ENCODE measurements around the gene DLGAP1.

The DLGAP1 gene

DNA sequence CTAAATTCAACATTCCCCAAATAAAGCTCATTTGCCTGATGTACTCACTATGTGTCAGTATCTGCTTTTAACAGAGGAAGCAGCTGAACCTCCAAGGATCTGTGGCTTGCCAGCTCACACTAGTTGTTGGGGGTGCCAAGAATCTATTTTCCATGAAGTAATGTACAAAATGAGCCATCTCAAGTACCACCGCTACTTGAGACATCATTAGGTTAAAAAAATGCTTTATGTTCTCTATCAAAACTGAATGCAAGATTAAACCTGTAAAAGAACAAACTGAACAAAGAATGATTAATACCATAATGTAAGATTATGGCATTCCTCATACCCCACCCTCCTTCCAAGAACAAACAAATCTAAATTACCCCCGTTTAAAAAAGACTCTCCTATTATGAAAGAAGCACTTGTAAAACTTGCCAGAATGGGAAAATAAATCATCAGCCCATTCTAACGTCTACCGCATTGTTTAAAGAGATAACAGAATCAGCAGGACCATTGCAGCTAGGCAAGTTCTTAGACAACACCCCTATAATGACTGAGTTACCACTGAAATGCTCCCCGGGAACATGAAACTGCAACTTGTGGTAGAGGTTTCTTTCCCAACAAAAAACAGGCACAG is 471.6 kb downstream of the DLGAP1 start:
- no peak for DNase-seq

DNA sequence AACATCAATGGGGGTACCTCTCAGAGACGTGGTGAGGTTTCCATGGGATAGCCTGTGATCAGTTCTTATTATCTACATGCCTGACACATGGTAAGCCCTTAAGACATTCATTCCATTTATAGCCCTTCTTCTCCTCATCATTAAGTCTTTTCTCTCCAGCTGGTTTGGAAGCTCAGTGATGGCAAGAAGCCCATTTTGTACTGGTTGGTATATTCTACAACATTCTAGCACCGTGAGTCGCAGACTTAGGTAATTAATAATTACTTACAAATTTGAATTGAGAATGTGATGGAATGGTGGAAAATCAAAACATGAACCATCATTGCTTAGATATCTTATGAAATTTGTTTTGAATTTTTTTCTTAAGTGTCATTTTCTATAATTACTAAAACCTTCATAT is 472.6 kb downstream of the DLGAP1 start:
- DNase-seq, result no peak

DNA sequence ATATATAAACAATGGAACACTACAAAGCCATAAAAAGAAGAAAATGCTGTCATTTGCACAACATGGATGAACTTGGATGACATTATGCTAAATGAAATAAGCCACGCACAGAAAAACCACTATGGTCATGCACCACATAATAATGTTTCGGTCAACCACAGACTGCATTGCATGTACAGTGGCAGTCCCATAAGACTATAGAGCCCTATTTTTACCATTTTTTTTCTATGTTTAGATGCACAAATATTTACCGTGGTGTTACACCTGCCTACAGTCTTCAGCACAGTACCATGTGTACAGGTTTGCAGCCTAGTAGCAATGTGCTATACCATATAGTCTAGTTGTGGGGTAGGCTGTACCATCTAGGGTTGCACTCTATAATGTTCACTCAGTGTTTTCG is 476.1 kb downstream of the DLGAP1 start:
- DNase-seq, result no peak

DNA sequence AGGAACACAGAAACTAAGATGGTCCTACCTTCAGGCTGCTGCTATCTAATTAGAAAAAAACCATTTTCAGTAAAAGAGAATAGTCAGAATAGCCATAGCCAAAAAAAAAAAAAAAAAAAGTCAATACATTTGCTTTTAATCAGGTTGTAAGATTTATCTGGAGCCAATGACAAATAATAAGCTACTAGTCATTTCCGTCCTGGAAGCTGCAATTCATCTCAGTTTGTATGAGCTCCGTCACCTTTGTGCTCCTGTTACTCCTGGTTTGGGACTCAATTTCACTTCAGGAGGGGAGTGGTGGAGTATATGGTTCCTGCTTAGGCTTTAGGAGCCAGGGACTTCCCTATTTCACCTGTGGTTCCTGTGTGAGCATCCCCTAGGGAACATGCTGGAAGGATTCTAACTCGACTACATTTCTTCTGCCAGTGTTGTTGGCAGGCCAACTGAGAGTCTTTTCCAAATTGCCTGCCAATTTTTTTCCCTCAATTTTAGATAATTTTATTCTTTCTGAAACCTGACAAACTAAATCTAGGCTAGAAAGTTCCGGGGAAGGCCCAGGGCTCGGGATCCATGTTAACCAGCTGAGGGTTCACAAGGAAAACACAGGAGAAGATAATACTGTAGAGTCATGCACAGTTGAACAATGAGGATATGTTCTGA is 481.8 kb downstream of the DLGAP1 start:
- DNase-seq, result no peak

DNA sequence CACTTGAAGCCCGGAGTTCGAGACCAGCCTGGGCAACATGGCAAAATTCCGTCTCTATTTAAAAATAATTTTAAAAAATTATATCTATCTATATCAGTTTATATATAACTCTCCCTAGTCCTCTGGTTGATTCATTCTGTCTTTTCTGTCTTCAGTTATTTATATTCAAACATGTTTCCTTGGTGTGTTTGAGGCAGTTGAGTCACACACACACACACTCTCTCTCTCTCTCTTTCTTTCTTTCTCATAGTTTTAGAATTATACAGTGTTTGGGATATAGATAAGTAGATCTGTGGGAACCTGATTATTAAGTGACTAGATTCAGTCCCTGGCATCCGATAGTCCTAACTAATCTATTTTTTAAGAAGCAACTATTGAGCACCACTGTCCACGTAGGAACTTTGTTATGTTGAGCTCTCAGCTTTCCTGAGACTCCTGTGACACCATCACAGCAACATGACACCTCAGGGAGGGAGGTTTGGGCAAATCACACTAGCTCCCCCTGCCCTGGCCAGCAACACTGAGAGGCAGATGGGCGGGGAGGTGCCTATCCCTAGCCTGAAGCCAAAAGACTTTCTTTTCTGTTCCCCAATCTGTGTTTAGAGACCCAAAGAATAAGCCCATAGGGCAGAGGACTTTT is 482.7 kb downstream of the DLGAP1 start:
- DNase-seq, result no peak

DNA sequence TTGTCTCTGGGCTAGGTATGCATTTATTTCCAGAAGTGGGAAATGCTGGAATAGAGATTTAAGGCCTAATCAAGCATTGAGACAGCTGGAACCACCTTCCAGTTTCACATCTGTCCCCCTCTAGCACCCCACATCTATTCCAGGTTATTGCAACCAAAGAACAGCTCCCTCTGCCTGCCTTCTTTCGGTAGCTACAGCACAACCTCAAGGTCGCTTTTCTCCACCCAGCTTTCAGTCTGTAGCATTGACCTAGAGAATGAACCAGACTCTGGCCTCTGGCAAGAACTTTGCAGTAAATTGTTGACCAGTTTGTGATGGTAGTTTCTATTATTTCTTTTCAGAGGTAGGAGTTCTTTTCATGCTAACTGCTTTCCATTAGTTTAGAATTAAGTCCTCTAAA is 484.2 kb downstream of the DLGAP1 start:
- DNase-seq, result no peak

DNA sequence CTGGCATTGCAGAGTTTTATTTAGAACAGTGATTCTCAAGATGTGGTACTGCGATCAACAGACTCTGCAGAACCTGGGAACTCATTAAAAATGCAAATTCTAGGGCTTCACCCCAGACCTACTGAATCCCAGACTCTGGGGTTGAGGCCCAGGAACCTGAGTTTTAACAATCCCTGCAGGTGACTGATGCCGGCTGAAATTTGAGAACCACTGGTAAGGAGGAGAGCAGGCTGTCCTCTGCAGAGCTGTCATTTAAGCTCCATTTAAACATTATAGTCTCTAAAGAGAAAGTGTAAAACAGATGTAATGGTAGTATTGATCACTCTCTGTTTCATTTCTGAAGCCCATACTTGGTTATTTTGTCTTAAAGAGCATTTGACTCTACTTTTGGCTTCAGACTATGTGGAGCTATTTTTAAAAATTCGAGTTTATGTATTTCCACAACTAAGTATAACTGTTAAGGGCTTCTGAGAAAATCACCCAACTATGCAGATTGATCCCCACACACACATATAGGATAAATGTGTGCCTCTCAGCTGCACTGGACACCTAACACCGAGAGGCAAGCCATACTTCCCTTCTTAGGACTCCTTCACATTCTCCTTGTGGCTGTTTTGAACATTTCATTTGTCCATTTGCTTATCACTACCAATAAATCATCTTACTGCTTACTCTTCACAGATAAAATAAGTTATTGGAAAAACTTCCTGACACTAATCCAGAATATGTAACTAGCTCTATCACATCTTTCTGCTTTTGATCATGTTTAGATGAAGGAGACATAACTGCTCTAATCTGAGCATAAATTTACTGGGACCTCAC is 487.5 kb downstream of the DLGAP1 start:
- DNase-seq, result no peak

DNA sequence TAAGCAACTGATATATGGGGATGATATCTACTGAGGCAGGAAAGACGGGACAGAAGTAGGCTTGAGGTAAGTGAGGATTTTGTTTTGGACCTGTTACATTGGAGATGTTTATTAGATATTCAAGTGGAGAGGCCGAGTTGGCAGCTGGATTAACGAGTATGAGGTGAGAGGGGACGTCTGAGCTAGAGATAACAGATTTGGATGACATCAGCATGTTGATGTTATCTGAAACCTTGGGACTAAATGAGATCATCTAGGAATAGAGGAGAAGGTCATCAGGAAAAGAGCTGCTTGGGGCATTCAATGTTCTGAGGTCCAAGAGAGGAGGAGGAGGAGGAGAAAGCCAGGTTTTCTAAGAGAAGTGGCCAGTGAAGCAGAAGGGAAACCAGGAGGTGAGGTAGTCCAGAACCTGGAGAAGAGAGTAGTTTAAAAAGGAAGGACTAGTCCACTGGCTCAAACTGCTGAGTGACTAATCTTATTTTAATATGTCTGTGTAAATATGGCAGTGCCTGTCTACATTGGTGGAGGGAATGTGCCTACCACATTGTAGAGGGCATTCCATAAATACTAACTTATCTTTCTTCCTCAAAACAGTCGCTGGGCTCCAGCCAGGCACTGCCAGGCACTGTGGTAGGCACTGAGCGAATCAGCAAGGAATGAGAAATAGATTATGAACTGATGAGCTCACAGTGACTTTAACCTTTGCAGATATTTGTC is 488.3 kb downstream of the DLGAP1 start:
- DNase-seq, result no peak

DNA sequence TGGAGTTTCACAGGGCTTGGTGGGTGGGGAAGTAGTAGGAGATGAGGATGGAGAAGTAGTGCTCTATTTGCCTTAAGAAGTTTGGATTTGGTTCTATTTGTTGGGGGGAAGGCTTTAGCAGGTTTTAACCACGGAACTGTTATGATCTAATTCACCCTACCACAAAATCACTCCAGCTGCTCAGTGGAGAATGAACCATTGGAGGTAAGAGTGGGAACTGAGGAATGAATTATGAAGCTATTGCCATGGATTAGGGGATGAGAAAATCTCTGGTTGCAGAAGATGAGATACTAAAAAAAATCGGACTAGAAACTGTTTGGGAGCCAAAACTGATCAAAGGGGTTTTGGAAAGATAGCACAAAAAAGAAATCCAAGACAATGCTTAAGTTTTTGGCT is 488.9 kb downstream of the DLGAP1 start:
- no peak for DNase-seq

DNA sequence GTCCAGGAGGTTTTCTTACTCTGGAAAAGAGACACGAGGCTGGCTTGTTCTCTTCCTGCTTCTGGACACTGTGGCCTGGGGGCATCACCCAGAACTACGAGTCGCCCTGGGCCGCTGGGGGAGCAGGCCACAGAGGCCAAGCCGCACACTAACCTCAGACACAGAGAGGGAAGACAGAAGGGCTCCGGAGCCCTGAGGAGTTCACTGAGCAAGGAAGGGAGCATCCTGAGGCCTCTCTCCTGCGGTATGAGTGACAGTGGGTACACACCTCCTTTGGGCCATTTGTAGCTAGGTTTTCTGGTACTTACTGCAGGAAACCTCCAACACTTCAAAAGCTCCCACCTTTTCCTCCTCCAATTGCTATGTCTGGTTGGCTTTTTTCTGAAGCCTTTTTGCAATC is 494.1 kb downstream of the DLGAP1 start:
- DNase-seq, result no peak

DNA sequence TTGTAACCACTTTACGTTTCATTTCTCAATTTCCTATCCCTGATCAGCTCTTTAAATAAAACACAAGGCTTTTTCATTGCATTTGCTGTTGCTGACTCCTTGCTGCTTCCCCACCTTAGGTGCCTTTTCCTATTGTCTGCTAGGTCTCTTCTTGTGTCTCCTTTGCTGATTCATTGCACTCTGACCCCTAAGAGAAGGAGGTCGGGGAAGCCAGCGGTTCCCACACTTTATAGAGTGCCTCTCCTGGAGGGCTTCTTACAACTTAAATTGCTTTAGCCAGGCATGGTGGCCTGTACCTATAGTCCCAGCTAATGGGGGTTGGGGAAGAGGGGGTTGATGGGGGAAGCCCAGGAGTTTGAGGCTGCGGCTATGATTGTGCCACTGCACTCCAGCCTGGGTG is 495.0 kb downstream of the DLGAP1 start:
- no peak for DNase-seq

DNA sequence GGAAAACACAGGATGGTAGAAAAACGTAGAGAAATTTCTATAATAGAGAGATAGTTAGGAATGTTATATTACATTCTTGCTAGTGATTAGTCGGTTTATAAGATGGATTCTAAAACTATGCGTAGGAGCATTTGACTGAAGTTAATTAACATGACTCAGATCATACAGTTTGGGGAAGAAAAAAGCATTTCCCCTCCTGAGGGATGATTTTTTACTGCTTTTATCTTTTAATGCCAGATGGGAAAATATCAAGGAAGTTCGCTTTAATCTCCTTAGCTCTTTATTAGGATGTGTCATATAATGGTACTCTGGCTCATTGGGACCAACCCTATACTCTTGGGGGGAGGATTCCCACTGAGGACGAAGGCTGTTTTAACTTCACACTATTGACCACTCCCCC is 503.1 kb downstream of the DLGAP1 start:
- DNase-seq, result no peak

DNA sequence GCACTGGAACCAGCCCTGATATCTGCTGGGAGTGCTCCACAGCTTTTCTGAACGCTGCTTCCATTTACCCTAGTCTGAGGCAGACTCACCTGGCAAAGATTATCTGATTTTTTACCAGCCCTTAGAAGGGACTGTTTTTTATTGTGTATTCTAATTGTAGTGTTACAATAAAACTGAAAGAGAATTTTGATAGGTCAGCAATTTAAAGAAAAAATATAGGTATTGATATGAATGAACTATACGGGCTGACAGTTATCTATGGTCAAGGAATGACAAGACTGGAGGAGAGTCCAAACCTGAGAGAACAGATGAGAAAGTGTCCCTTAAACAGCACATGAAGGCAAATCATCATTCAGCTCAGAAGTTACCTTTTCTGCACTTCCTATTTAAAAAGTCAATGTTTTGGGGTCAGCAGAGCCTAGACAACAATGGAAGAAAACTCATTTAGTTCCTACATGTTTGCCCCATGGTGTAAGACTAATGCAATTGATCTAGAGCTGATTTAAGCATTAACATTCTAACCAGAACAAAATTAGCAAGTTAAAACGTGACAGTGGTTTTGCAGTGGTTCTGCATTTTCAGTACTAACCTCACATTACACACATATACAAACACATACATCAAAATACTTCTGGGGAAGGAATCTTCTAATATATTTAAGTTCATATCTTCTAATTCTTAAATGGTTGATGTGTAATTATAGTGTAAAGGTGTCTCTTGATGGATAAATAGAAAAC is 504.3 kb downstream of the DLGAP1 start:
- DNase-seq, result no peak

DNA sequence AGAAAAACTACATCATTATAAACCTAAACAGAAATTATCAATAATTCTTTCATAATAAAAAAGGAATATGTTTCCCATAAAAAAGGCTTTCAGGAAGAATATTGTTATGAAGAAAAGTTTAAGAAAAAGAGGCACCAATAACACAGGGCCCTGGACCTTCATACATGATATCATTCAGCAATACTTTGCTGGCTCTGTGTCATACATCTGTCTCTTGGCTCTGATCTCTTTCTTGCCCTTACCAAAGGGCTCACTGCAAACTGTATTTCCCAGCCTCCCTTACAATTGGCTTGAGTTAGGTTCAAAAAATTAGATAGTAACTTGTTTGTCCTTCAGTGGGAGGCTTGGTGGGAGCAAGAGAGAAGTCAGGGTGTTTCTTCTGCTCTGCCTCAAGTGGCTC is 506.1 kb downstream of the DLGAP1 start:
- no peak for DNase-seq

DNA sequence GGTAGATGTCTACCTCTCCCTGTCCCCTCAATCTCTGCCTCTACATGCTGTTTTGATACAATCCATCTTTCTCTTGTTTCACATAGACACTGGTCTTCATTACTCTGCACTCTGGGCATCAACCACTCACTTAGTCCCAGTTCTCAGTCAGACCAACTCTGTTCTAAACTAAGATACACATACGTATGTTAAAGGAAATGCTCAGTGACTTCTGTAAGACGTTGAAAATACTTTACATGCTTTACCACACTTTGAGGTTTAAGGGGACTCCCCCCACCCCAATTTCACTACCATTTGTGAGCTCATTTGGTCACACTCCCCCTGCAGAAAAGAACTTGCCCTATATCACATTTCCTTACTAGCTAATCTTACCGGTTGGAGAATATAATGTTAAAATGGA is 507.7 kb downstream of the DLGAP1 start:
- DNase-seq, result no peak

DNA sequence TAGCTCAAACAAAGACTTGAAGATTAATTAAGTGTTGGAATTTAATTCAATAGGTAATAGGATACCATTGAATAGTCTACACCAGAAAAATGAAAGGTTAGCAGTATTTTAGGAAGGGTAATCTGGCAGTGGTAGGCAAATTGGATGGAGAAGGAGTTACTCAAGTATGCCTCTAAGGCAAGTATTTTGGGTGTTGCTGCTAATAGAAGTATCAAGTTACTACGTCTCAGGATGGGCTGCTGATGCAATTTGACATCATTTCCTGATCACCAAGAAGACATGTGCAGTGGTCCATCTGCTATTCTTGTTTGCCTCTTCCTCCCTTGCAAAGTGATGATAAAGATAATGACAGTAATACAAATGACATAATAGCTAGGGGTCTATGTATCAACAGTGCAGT is 519.8 kb downstream of the DLGAP1 start:
- no peak for DNase-seq

DNA sequence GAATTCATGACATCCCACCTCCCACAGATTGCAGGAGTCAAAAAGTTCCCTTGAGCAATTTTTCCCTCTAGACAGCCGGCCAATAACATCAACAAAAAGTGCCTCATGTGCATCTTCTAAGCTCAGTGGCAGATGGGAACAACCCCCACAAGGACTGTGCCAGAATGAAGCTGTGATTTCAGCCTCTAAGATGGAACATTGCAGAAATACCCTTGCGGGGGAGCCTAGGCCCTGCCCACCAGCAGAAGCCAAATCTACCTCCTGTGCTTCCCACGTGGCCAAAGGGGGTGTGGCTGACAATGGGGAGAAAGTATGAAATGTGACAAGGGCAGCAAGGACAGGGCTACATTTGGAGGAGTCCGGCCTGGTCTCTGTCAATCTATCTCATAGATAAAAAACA is 522.8 kb downstream of the DLGAP1 start:
- DNase-seq, result no peak

DNA sequence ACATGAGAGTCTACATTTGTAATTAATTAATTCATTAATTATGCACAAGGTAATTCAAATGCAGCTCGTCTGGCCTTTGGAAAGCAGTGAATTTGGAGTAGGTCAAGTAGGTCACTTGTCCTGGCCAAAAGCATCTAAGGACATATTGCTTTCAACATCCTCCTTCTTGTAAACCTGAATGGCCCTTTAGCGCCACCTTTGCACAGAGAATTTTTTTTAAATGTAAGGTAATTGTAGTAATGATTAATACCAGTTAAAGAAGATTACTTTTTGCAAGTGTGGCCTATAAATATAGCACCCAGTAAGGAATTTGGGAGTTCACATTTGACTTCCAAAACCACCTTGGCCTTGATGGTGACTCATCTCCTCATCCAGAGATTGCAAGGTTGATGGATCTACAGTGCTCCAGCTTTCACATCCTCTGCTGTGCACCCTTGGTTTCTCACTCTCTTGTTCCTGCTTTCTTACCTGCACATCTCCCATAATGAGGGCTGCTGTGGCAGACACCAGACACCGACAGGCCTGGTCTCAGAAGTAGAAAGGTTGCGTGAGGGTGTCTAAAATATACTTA is 523.5 kb downstream of the DLGAP1 start:
- DNase-seq, result no peak

DNA sequence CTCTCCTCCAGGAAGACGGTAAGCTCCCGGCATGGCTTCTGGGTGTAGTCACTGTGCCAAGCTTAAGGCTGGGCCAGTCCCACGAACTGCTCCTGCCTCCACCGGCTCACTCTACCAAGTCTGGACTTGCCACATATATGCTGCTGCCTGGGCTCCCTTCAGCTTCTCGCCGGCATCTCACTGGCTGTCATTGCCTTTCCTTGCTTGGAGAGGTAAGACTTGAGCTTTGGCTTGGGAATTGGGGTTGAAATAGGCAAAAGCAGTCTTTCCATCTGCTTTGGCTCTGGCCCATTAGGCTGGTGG is 524.1 kb downstream of the DLGAP1 start:
- no peak for DNase-seq

DNA sequence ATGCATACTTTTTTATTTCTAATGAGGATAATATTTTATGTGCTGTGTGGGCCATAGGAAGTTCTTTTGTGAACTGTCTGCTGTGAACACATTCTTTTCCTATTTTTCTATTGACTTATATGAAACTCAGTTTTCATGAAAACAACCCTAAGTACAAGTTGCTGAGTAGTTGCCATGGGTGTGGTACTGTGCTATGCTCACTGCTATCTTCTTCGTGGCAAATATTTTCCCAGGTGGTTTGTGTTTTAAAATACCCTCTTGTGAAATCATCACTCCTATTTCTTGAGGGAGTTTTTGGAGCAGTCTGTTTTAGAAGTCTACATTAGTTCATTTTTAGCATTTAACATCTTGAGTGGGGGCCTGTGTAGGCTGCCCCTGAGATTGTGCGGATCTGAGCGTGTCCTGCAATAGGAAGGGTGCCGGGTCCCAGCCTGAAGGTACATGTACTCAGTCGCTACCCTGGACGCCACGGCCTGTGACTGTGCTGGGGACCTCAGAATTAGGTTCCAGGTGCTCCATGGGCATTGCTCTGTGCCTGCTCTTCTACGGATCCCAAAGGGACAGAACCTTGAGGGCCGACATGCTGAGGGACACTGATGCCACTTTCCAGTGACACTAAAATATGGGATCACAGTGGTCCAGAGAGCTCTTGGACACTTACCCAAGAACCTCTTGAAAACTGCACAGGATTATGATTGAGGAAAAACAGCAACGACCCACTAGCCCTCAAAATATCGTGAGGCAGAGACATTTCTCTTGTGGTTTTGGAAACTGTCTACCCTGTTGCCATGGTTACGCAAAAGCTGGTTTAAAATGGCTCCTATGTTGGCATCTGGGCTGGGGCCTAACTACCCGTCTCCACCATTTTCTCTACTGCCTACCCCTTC is 524.7 kb downstream of the DLGAP1 start:
- DNase-seq, result no peak

DNA sequence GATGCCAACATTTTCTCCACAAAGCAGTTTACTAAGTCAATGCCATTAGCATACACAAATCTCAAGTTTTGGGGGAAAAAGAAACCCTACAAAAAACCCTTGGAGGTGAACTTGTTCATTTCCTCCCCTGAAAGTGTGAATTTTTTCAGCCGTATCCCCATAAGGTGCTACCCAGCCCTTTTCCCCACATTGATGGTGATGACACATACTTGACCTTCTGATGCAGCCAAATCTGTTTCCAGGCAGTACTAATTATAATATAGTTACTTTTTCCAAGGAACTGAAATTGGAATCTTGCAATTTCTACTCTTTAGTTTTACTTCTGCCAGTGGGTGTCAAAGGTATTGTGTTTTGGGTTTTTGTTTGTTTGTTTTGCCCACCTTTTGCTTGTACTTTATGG is 530.7 kb downstream of the DLGAP1 start:
- no peak for DNase-seq

Data from CD4-positive, alpha-beta T cell treated with Interleukin-21 for 1 hour (primary cell).